CD14-positive monocyte (primary cell): Measurements from ENCODE around the gene TUBB6. TPM values are rescaled to one million over a fixed set of nuclear protein-coding genes. Genes with fewer than 3 reads are reported as not detected.

Experiments used
- DNase-seq, 3 donors: peaks; one replicate each; pipeline ENCODE4 v3.0.0-alpha.2; 2011 to 2022
- H2AFZ ChIP-seq: 2 replicates; pipeline ENCODE4 v1.6.0; 2012; ENCODE audit warnings: mild to moderate bottlenecking, low read depth, low read length, inconsistent platforms; ENCODE audit not compliant: insufficient read depth, poor library complexity, severe bottlenecking
- H3K27ac ChIP-seq, 2 donors: 1 replicate in 1 of 2; 2 replicates in 1 of 2; pipeline ENCODE4 v1.5.1; 2012 to 2013; ENCODE audit warnings: low read length in 2 of 2, control low read depth in 1 of 2, inconsistent platforms in 1 of 2, low read depth in 1 of 2, mild to moderate bottlenecking in 1 of 2
- H3K27me3 ChIP-seq, 2 donors: one replicate each; pipeline versions ENCODE4 v1.6.0 to v1.6.1; 2011 to 2013; ENCODE audit warnings: low read length in 2 of 2; ENCODE audit not compliant: control insufficient read depth in 2 of 2, insufficient read depth in 2 of 2
- H3K36me3 ChIP-seq, 2 donors: replicated peaks in 1 of 2; 1 replicate in 1 of 2; 2 replicates in 1 of 2; pipeline versions ENCODE4 v1.5.1 to v1.6.1; 2012 to 2013; ENCODE audit warnings: low read length in 2 of 2, control low read depth in 1 of 2, inconsistent platforms in 1 of 2, mild to moderate bottlenecking in 1 of 2; ENCODE audit not compliant: insufficient read depth in 2 of 2, control insufficient read depth in 1 of 2
- H3K4me1 ChIP-seq, 2 donors: 1 replicate in 1 of 2; 2 replicates in 1 of 2; pipeline versions ENCODE4 v1.5.1 to v1.6.1; 2012 to 2013; ENCODE audit warnings: low read length in 2 of 2, control low read depth in 1 of 2, inconsistent platforms in 1 of 2, mild to moderate bottlenecking in 1 of 2, moderate library complexity in 1 of 2; ENCODE audit not compliant: insufficient read depth in 2 of 2, control insufficient read depth in 1 of 2
- H3K4me2 ChIP-seq: replicated peaks from 2 replicates; pipeline ENCODE3; 2012; ENCODE audit warnings: low read length, moderate library complexity, mild to moderate bottlenecking; ENCODE audit not compliant: poor library complexity, severe bottlenecking; ENCODE audit errors: extremely low read depth
- H3K4me3 ChIP-seq, 3 experiments: fragments of 200-600 bp in 1 of 3; sonication (generic) in 1 of 3; replicated peaks in 1 of 3; 1 replicate in 2 of 3; 2 replicates in 1 of 3; pipeline ENCODE4 v1.5.1; 2011 to 2013; ENCODE audit warnings: low read length in 3 of 3, mild to moderate bottlenecking in 3 of 3, control low read depth in 2 of 3, low read depth in 2 of 3, inconsistent platforms in 1 of 3, moderate library complexity in 1 of 3
- H3K79me2 ChIP-seq: 2 replicates; pipeline ENCODE4 v1.6.0; 2012; ENCODE audit warnings: mild to moderate bottlenecking, control low read depth, inconsistent platforms, low read length, moderate library complexity; ENCODE audit not compliant: insufficient read depth
- H3K9ac ChIP-seq: 2 replicates; pipeline ENCODE4 v1.6.0; 2017; ENCODE audit warnings: low read length, mild to moderate bottlenecking; ENCODE audit not compliant: insufficient read depth, poor library complexity, severe bottlenecking
- H3K9me3 ChIP-seq, 2 donors: replicated peaks in 1 of 2; 1 replicate in 1 of 2; 2 replicates in 1 of 2; pipeline versions ENCODE4 v1.5.1 to v1.6.1; 2012 to 2013; ENCODE audit warnings: low read length in 2 of 2, control low read depth in 1 of 2; ENCODE audit not compliant: control insufficient read depth in 1 of 2, insufficient read depth in 1 of 2
- H4K20me1 ChIP-seq: 2 replicates; pipeline ENCODE4 v1.6.0; 2012; ENCODE audit warnings: mild to moderate bottlenecking, low read length, control low read depth, moderate library complexity; ENCODE audit not compliant: insufficient read depth
- H3K27ac Mint-ChIP-seq, 7 donors: one replicate each; pipeline ENCODE4 v1.8.0; 2020; ENCODE audit warnings: mild to moderate bottlenecking in 7 of 7, mixed read lengths in 7 of 7, moderate library complexity in 6 of 7, inconsistent platforms in 2 of 7
- H3K27me3 Mint-ChIP-seq, 3 donors: one replicate each; pipeline ENCODE4 v1.8.0; 2021 to 2022; ENCODE audit warnings: low read depth in 3 of 3, mild to moderate bottlenecking in 3 of 3, mixed read lengths in 3 of 3, moderate library complexity in 3 of 3, inconsistent platforms in 1 of 3
- H3K36me3 Mint-ChIP-seq, 2 donors: one replicate each; pipeline ENCODE4 v1.8.0; 2020; ENCODE audit warnings: mixed read lengths in 2 of 2, inconsistent platforms in 1 of 2, mild to moderate bottlenecking in 1 of 2
- H3K4me1 Mint-ChIP-seq: one replicate; pipeline ENCODE4 v1.8.0; 2020; ENCODE audit warnings: mild to moderate bottlenecking, mixed read lengths
- H3K4me3 Mint-ChIP-seq, 2 donors: one replicate each; pipeline ENCODE4 v1.8.0; 2020; ENCODE audit warnings: mild to moderate bottlenecking in 2 of 2, mixed read lengths in 2 of 2, moderate library complexity in 1 of 2
- H3K9me3 Mint-ChIP-seq, 7 donors: one replicate each; pipeline ENCODE4 v1.8.0; 2020 to 2022; ENCODE audit warnings: mixed read lengths in 7 of 7, mild to moderate bottlenecking in 6 of 7, moderate library complexity in 6 of 7, inconsistent platforms in 2 of 7
- CTCF ChIP-seq: fragments of 200-600 bp; IDR thresholded peaks from one replicate; pipeline ENCODE4 v1.8.0; 2022; ENCODE audit warnings: antibody characterized with exemption, mild to moderate bottlenecking
- WGBS: methylation state at CpG from one replicate; pipeline ENCODE4 v1.1.5; 2013; ENCODE audit warnings: missing lambda C conversion rate; ENCODE audit not compliant: insufficient coverage; 5-methylcytosine and 5-hydroxymethylcytosine counted together
- intact Hi-C, 2 donors: fragments of 100-400 bp; cut with micrococcal nuclease; formaldehyde crosslinking; loops; one replicate each; pipeline versions ENCODE4 v1.15.0 to v1.15.1; 2023
- polyA plus RNA-seq, 3 donors: library from polyadenylated mRNA; depleted of rRNA in 1 of 3; unstranded in 2 of 3; stranded (reverse) in 1 of 3; fragments of 300-500 nt in 2 of 3; fragments of >200 nt in 1 of 3; fragmentation: Illumina TruSeq in 2 of 3; gene quantifications; 1 replicate in 2 of 3; 2 replicates in 1 of 3; pipeline ENCODE4 v1.2.3, GENCODE V29; 2012 to 2021

Gene TUBB6
- polyA plus RNA-seq, 3 donors: 15.8 to 34.9 (median 27.6) TPM

- Mint-ChIP-seq H3K27ac (peak overlapping the region in 1 of 7 donors; percentile 73), H3K27me3 (peaks cover 3 to 5% (median 3%) of the 10 kb centered on the region in 3 donors), H3K36me3 (no peaks in the 10 kb centered on the region), H3K9me3 (peaks cover 0 to 9% (median 6%) of the 10 kb centered on the region in 7 donors), H3K4me3 (no peak overlapping the region), H3K4me1 (no peaks in the 10 kb centered on the region)
- intact Hi-C loops: loop anchor here in 1 of 2 donors (10.0 kb wide), 1 partner anchor 75 kb away; the partner anchor contains the start of gene AFG3L2
- H3K4me1 ChIP-seq: no peaks in the 10 kb centered on the region
- 100% methylated on average over 1 of the region's 2 CpGs for WGBS
- no peak overlapping the region for H3K4me2 ChIP-seq
- H3K79me2 ChIP-seq: no peaks in the 10 kb centered on the region
- no peak overlapping the region for H2AFZ ChIP-seq
- H4K20me1 ChIP-seq: no peaks in the 10 kb centered on the region
- H3K27me3 ChIP-seq: no peaks in the 10 kb centered on the region
- peaks cover 0 to 3% of the 10 kb centered on the region in 2 donors for H3K9me3 ChIP-seq
- no peak overlapping the region for H3K9ac ChIP-seq
- no peaks in the 10 kb centered on the region for H3K36me3 ChIP-seq
- DNase-seq: no peak
- no peak overlapping the region for H3K4me3 ChIP-seq
- no peak for TF ChIP-seq CTCF
- H3K27ac ChIP-seq: no peak overlapping the region
Observed at GRCh38 chr18:12299862-12300261, 8.2 kb upstream of the TUBB6 start.

DNA sequence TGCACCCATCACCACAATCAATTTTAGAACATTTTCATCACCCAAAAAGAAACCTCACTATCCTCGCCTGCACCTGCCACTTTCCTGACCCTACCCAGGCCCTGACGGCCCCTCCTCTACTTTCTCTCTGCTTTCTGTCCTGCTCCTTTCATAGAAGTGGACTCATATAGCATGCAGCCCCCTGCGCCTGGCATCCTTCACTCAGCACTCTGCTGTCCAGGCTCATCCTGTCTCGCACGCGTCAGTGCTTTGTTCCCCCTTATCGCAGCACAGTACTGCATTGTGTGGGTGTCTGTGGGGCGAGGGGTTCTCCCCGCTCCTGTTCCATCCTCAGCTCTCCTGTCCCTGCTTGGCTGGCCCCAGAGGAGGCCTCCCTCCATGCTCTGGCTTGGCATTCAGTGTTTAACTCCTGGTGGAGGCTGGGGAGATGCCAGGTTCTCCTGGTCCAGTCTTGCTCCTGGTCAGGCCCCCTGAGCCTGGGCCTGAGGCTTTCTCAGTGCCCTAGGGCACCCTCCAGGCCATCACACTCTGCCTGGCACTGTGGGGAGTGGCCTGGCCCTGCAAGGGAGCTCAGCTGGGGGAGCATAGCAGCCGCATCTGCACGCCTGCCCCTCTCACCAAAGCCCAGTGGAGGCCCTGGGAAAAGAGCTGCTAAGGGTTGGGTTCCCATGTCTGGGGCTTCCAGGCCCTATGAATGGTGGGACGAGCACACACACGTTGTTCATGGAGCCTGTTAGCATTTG, 6.6 kb upstream of the TUBB6 start:
- H3K27ac ChIP-seq: no peak overlapping the region
- TF ChIP-seq CTCF: no peak
- peaks cover 0 to 9% (median 6%) of the 10 kb centered on the region in 7 donors for H3K9me3 Mint-ChIP-seq
- H3K27me3 Mint-ChIP-seq: peaks cover 10 to 18% (median 15%) of the 10 kb centered on the region in 3 donors
- H3K9ac ChIP-seq: no peak overlapping the region
- no peak overlapping the region for H2AFZ ChIP-seq
- H3K4me3 Mint-ChIP-seq: no peak overlapping the region
- peaks cover 0 to 10% of the 10 kb centered on the region in 2 donors for H3K27me3 ChIP-seq
- no peaks in the 10 kb centered on the region for H3K36me3 Mint-ChIP-seq
- H4K20me1 ChIP-seq: no peaks in the 10 kb centered on the region
- peak overlapping the region in 2 of 7 donors; percentile 55 to 71 for H3K27ac Mint-ChIP-seq
- intact Hi-C loops: loop anchor here in 1 of 2 donors (10.0 kb wide), 1 partner anchor 73 kb away; the partner anchor contains the start of gene AFG3L2
- no peak overlapping the region for H3K4me2 ChIP-seq
- no peak for DNase-seq
- H3K36me3 ChIP-seq: no peaks in the 10 kb centered on the region
- peaks cover 4% of the 10 kb centered on the region for H3K4me1 Mint-ChIP-seq
- H3K79me2 ChIP-seq: no peaks in the 10 kb centered on the region
- WGBS: 84% methylated on average over 6 of the region's 13 CpGs
- peaks cover 0 to 3% of the 10 kb centered on the region in 2 donors for H3K9me3 ChIP-seq
- peaks cover 0 to 3% of the 10 kb centered on the region in 2 donors for H3K4me1 ChIP-seq
- no peak overlapping the region for H3K4me3 ChIP-seq
